Skin epidermis (tissue), 12 donors: ENCODE results near the gene CUL3.
"Not testable (repeated sequence)": the region's sequence is repeated elsewhere in the genome, so short reads cannot be mapped to it uniquely, and the experiment has no call there.

Source experiments
- H3K27ac ChIP-seq, 21 experiments: fragments of 200-600 bp; sonication (generic) in 11 of 21; one replicate each; pipeline ENCODE4 v1.5.0; 2020; ENCODE audit warnings: mild to moderate bottlenecking in 3 of 21, inconsistent platforms in 2 of 21, moderate library complexity in 2 of 21
- H3K4me3 ChIP-seq, 7 experiments: fragments of 200-600 bp; sonication (generic) in 2 of 7; one replicate each; pipeline ENCODE4 v1.5.0; 2020; ENCODE audit warnings: inconsistent platforms in 2 of 7, mild to moderate bottlenecking in 2 of 7, moderate library complexity in 1 of 7

CUL3 gene

DNA sequence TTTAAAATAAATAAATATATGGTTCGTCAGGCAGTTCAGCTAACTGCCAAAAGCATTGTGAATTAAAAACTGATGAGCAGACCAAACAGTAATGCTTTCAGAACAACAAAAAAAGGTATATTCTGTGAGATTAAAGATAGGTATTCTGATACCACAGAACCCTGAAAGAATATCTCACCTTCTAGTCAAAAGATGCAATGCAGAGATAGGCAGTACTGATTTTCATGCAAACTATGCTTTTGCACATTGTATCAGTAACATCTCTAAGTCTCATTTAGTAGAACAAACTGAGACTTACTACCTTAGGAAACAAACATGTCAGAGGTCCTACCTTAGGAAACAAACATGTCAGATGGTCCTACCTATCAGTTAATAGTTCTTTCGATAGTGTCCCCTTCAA is 32.4 kb downstream of the CUL3 start:
- Histone ChIP-seq H3K27ac (no peak overlapping the region), H3K4me3 (no peak overlapping the region)

DNA sequence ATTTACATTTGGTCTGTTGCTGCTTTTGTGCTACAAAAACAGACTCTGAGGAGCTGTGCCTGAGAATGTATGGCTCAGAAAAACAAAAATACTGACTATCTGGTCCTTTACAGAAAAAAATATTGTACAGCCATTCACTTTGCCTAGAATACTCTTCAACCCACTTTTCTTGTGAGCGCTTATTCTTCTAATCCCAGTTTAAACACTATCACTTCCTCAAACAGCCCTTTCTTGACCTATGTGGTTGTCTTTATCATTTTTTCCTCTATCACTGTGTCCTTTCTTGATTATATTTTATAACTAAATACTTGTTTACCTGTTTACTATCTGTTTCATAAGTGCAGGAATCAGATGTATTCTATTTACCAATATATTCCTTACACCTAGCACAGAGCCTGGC is 33.5 kb downstream of the CUL3 start:
- Histone ChIP-seq H3K4me3 (no peak overlapping the region), H3K27ac (no peak overlapping the region)

GRCh38 chr2:224546926-224547325 is 38.2 kb downstream of the CUL3 start:
- Histone ChIP-seq H3K27ac (no peak overlapping the region), H3K4me3 (no peak overlapping the region)

DNA sequence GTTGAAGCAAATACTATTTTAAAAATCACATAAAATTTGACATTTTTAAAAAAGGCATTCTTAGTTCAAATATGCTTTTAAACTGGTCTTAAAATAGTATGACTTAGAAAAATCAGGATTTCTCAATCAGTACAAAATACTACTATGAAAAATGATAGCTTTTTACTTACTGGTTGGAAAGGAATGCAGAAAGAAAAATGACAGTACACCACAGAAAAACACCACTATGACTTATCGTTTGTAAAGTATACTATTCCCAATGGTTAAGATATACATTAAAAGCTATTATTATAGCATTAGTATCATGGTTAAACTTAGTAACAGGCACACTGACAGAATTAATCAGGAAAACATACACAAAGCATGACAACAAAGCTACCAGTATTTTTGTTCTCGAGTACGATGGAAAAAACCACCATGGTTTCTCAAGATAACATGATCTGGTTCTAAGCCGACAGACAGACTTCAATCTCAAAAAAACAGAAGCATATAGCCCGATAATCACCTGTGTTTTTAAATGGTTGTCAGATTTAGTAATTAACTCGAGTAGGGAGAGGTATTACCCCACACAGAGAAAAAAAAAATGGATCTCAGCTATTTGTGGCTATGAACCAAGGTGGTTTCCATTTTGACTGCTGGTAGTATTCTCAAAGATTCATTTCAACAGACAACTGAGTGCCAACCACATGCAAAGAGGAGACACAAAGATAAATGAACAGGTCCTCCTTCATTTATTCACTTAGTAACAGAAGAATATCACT is 39.1 kb downstream of the CUL3 start:
- Histone ChIP-seq H3K4me3 (no peak overlapping the region), H3K27ac (no peak overlapping the region)

- no peak overlapping the region for H3K4me3 ChIP-seq
- H3K27ac ChIP-seq: no peak overlapping the region
Observed at GRCh38 chr2:224543939-224544338, 41.2 kb downstream of the CUL3 start.

DNA sequence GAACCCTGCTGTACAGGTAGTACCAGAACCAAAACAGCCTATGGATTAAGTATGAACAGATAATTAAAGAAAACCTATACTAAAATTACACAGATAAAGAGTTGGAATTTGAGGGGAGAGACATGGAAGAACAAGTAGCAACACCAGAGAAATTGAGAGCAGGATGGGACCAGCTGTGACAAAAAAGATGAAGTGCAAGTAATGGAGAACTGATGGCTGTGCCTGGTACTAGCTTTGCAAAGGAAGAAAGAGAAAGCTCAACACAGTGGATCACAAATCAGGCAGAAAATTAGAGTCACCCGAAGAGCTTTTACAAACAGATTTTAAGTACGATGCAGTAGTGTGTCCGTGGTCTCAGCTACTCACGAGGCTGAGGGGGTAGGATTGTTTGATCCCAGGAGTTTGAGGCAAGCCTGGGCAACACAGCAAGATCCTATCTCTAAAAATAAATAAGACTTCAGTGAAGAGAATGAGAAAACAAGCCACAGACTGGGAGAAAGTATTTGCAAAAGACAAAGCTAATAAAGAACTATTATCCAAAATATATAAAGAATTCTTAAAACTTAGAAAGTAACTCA is 46.5 kb downstream of the CUL3 start:
- Histone ChIP-seq H3K27ac (no peak overlapping the region), H3K4me3 (no peak overlapping the region)

DNA sequence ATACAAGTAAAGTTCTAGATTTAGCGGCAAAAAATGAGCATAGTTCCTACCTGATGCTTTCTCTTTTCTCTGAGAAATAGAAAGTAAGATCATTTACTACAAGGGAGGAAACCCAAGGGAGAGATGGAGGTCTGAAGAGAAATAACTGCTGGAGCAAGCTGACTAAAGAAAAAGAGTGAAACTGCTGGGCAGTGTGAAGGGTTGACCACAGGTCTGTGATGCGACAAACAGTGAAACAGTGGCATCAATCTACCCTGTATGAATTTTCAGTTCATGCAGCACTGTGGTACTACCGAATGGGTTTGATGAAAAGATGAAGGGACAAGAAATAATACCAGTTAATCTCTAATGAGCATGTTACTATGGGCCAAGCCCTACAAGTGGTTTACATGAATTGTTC is 52.2 kb downstream of the CUL3 start:
- H3K4me3 ChIP-seq: no peak overlapping the region

GRCh38 chr2:224532441-224532840 is 52.7 kb downstream of the CUL3 start:
- Histone ChIP-seq H3K27ac (no peak overlapping the region), H3K4me3 (no peak overlapping the region)

More for the DNA sequence above, 52.2 kb downstream of the CUL3 start:
- no peak overlapping the region for H3K27ac ChIP-seq

- H3K4me3 ChIP-seq: no peak overlapping the region
- H3K27ac ChIP-seq: no peak overlapping the region
Observed at GRCh38 chr2:224528171-224528570, 57.0 kb downstream of the CUL3 start.

DNA sequence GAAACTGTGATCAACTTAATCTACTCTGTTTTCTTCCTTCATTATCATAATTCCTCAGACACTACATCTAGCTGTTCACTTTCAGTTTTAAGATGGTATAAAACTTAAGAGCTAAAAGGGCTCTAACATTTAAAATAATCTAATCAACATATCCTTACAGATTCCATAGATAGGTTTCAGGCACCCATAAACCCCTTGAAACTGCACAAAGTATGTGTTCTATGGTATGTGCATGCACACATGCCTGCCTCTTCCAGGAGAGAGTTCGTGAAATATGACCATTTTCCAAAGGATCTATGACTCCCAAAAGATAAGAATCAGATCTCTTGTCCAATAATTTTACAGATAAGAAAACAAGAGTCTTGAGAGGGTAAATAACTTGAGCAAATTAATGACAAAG is 59.4 kb downstream of the CUL3 start:
- Histone ChIP-seq H3K4me3 (no peak overlapping the region), H3K27ac (no peak overlapping the region)

DNA sequence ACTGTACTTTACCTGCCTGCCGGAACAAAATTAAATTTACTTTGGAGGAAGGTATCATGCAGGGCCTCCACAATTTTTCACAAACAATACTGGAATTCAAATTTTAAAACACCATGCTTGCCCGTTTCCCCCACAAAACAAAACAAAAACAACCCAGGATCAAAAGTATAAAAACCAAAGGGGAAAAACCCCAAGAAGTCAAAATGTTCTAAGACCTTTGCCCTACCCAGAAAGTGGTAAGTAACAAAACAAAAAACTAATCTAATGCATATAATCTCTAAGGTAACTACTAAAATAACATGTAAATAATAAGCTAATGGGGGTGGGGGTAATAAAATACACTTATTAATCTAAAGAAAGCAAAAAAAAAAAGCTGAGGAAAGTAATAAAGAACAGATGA is 60.5 kb downstream of the CUL3 start:
- H3K4me3 ChIP-seq: no peak overlapping the region
- H3K27ac ChIP-seq: peak overlapping the region in 3 of 21 experiments; percentile 14 to 66 (median 44)

GRCh38 chr2:224523626-224524577 is 61.3 kb downstream of the CUL3 start:
- no peak overlapping the region for H3K4me3 ChIP-seq
- H3K27ac ChIP-seq: peak overlapping the region in 4 of 21 experiments; percentile 14 to 66 (median 38)

DNA sequence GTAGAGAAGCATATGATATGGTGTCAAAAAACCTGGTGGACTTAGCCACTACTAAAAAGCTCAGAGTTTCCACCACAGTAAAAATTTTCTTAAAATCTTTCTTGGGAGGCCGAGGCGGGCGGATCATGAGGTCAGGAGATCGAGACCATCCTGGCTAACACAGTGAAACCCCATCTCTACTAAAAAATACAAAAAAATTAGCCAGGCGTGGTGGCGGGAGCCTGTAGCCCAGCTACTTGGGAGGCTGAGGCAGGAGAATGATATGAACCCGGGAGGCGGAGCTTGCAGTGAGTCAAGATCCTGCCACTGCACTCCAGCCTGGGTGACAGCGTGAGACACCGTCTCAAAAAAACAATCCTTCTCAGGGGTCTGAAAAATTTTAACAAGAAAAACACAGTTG is 62.7 kb downstream of the CUL3 start:
- not testable (repeated sequence) for H3K4me3 ChIP-seq
- peak overlapping the region in 2 of 21 experiments; percentile 13 to 34 for H3K27ac ChIP-seq

- Histone ChIP-seq H3K4me3 (no peak overlapping the region), H3K27ac (peak overlapping the region in 7 of 21 experiments; percentile 2 to 35 (median 12))
Observed at GRCh38 chr2:224520064-224520463, 65.1 kb downstream of the CUL3 start.

GRCh38 chr2:224518806-224519580 is 66.2 kb downstream of the CUL3 start:
- H3K27ac ChIP-seq: peak overlapping the region in 1 of 21 experiments; percentile 4
- H3K4me3 ChIP-seq: no peak overlapping the region

DNA sequence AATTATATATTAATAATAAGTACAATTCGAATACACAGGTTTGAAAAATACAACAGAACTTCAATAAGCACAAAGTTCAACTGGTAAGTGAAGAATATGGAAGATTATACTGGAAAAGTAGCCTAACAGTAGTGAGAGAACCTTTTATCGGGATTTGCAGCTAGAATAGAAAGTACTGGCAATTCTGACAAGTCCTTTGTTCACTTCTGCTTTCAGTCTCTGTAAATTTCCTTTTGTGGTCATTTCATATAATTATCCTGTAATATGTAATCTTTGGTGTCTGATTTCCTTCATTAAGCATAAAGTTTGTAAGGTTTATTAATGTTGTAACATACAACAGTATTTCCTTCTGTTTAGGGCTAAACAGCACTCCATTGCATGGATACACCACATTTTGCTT is 67.2 kb downstream of the CUL3 start:
- H3K27ac ChIP-seq: peak overlapping the region in 2 of 21 experiments; percentile 4 to 47
- no peak overlapping the region for H3K4me3 ChIP-seq

DNA sequence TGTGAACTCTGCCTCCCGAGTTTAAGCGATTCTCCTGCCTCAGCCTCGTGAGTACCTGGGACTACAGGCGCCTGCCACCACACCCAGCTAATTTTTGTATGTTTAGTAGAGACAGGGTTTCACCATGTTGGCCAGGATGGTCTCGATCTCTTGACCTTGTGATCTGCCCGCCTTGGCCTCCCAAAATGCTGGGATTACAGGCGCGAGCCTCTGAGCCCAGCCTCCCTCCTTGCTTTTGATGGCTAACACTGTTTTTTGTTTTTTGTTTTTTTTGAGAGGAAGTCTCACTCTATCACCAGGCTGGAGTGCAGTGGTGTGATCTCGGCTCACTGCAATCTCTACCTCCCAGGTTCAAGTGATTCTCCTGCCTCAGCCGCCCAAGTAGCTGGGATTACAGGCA is 68.8 kb downstream of the CUL3 start:
- not testable (repeated sequence) for H3K27ac ChIP-seq, H3K4me3 ChIP-seq

- no peak overlapping the region for H3K4me3 ChIP-seq
- H3K27ac ChIP-seq: no peak overlapping the region
Observed at GRCh38 chr2:224513991-224514390, 71.2 kb downstream of the CUL3 start.

DNA sequence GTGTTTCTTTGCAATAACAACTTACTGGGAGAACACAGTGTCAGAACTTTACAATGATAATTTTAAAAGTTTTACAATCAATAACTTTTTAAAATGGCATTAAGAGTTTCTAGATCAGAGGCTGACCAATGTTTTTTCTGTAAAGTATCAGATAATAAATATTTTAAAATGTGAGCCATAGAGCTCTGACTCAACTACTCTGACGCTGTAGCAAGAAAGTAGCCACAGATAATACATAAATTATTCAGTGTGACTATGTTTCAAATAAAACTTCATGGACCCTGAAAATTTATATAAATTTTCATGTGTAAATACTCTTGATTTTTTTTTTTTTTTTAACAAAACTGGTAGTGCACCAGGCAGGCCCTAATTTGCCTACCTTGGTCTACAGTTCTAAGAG is 77.4 kb downstream of the CUL3 start:
- Histone ChIP-seq H3K27ac (no peak overlapping the region), H3K4me3 (no peak overlapping the region)

- Histone ChIP-seq H3K27ac (no peak overlapping the region), H3K4me3 (no peak overlapping the region)
Observed at GRCh38 chr2:224506494-224506893, 78.7 kb downstream of the CUL3 start.
